Epidermal melanocyte (primary cell): Measurements from ENCODE around the gene WSCD2.

ENCODE experiments used
- DNase-seq: peaks from one replicate; pipeline ENCODE4 v3.0.0; 2011; ENCODE audit warnings: low spot score; ENCODE audit not compliant: insufficient read length

WSCD2 gene

GRCh38 chr12:108156717-108157116, 27.6 kb downstream of the WSCD2 start:
- no peak for DNase-seq

GRCh38 chr12:108157870-108158459, 28.9 kb downstream of the WSCD2 start:
- no peak for DNase-seq

GRCh38 chr12:108162207-108162606, 33.1 kb downstream of the WSCD2 start:
- no peak for DNase-seq

- no peak for DNase-seq
These were observed 37.4 kb downstream of the WSCD2 start for GRCh38 chr12:108166505-108166904.

- no peak for DNase-seq
These were observed 38.9 kb downstream of the WSCD2 start for GRCh38 chr12:108167974-108168373.

- DNase-seq: no peak
These were observed 40.6 kb downstream of the WSCD2 start for GRCh38 chr12:108169708-108170107.

GRCh38 chr12:108170164-108170563, 41.1 kb downstream of the WSCD2 start:
- no peak for DNase-seq

GRCh38 chr12:108172033-108172432, 42.9 kb downstream of the WSCD2 start:
- DNase-seq: no peak

- no peak for DNase-seq
These were observed 44.1 kb downstream of the WSCD2 start for GRCh38 chr12:108173160-108173559.

GRCh38 chr12:108173892-108174291, 44.8 kb downstream of the WSCD2 start:
- no peak for DNase-seq

GRCh38 chr12:108174641-108175040, 45.6 kb downstream of the WSCD2 start:
- DNase-seq: no peak

- no peak for DNase-seq
These were observed 46.2 kb downstream of the WSCD2 start for GRCh38 chr12:108175310-108175709.

GRCh38 chr12:108176292-108176691, 47.2 kb downstream of the WSCD2 start:
- DNase-seq: no peak

GRCh38 chr12:108177131-108177530, 48.0 kb downstream of the WSCD2 start:
- no peak for DNase-seq

- no peak for DNase-seq
These were observed 50.2 kb downstream of the WSCD2 start for GRCh38 chr12:108179305-108179704.

- no peak for DNase-seq
These were observed 51.4 kb downstream of the WSCD2 start for GRCh38 chr12:108180255-108181094.

GRCh38 chr12:108181095-108181454, 52.0 kb downstream of the WSCD2 start:
- DNase-seq: no peak

- no peak for DNase-seq
These were observed 53.0 kb downstream of the WSCD2 start for GRCh38 chr12:108182096-108182495.

GRCh38 chr12:108185002-108185401, 55.9 kb downstream of the WSCD2 start:
- DNase-seq: no peak

- no peak for DNase-seq
These were observed 58.7 kb downstream of the WSCD2 start for GRCh38 chr12:108187831-108188230.

- no peak for DNase-seq
These were observed 61.4 kb downstream of the WSCD2 start for GRCh38 chr12:108190529-108190928.

GRCh38 chr12:108191086-108191485, 62.0 kb downstream of the WSCD2 start:
- no peak for DNase-seq

- no peak for DNase-seq
These were observed 62.9 kb downstream of the WSCD2 start for GRCh38 chr12:108191938-108192337.
